WTC11 (cell line): ENCODE data around the gene KHDC1L.

Experiments
- ATF1 ChIP-seq: sonication (generic); formaldehyde crosslinking; IDR thresholded peaks from 2 replicates; pipeline ENCODE4 v1.8.1; 2023; ENCODE audit warnings: mild to moderate bottlenecking, moderate library complexity, missing genetic modification reagents
- CBFB ChIP-seq: sonication (generic); formaldehyde crosslinking; IDR thresholded peaks from 2 replicates; pipeline ENCODE4 v1.8.1; 2022; ENCODE audit warnings: mild to moderate bottlenecking, low read depth, missing genetic modification reagents
- CTCF ChIP-seq: fragments of 200-600 bp; IDR thresholded peaks from 2 replicates; pipeline ENCODE4 v1.8.0; 2022; ENCODE audit warnings: antibody characterized with exemption
- E2F1 ChIP-seq: sonication (generic); formaldehyde crosslinking; IDR thresholded peaks from 2 replicates; pipeline ENCODE4 v1.8.0; 2022; ENCODE audit warnings: mild to moderate bottlenecking, missing genetic modification reagents
- FOXP4 ChIP-seq: sonication (generic); formaldehyde crosslinking; IDR thresholded peaks from 2 replicates; pipeline ENCODE4 v1.8.0; 2022; ENCODE audit warnings: mild to moderate bottlenecking, missing genetic modification reagents
- MLX ChIP-seq: sonication (generic); formaldehyde crosslinking; IDR thresholded peaks from 2 replicates; pipeline ENCODE4 v1.8.1; 2023; ENCODE audit warnings: mild to moderate bottlenecking, missing genetic modification reagents, moderate library complexity
- NFE2L1 ChIP-seq: sonication (generic); formaldehyde crosslinking; IDR thresholded peaks from 2 replicates; pipeline ENCODE4 v1.8.1; 2023; ENCODE audit warnings: missing genetic modification reagents
- NR2C2 ChIP-seq: sonication (generic); formaldehyde crosslinking; IDR thresholded peaks from 2 replicates; pipeline ENCODE4 v1.8.0; 2022; ENCODE audit warnings: mild to moderate bottlenecking, missing genetic modification reagents
- USF1 ChIP-seq: sonication (generic); formaldehyde crosslinking; IDR thresholded peaks from 2 replicates; pipeline ENCODE4 v1.8.0; 2022; ENCODE audit warnings: mild to moderate bottlenecking, missing genetic modification reagents
- TF ChIP-seq, protein P1 (sequence below): sonication (generic); formaldehyde crosslinking; IDR thresholded peaks from 2 replicates; pipeline ENCODE4 v1.8.1; 2022; ENCODE audit warnings: low read depth, mild to moderate bottlenecking, moderate library complexity, missing genetic modification reagents, borderline replicate concordance

DNA sequence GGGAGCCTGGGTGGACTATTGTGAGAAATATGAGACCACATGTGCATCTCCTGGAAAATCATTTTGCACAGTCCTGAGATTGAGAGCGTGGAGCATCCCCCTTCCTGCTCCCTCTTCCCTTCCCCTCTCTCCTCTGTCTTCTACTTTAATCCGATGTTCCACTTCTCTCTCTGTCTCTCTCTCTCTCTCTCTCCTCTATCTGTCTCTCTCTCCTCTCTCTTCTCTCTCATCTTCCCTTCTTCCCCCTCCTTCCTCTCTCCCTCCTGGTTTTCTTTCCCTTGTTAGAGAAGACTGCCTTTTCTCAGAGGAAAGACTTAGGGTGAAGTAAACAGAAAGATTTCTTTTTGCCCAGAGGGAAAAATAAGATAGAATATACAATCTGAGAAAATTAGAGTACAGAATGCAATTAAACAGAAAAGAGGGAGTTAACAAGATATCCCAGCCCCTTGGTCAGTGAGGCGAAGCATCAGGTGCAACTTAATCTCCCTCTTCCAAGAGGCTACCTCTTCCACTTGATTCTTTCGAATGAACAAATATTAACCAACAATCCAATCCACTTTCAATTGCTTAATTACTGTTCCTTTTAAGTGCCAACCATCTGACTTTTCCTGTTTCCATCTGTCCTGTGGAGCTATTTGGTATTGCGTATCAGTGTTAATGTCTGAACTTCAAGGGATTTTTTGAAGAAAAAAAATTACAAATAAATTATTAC lies 23.1 kb upstream of the KHDC1L start:
- TF ChIP-seq MLX (CRISPR knock-in tag) (no peak), E2F1 (no peak), NR2C2 (CRISPR knock-in tag) (no peak), FOXP4 (CRISPR knock-in tag) (no peak), USF1 (CRISPR knock-in tag) (no peak), CBFB (no peak), CTCF (no peak), NFE2L1 (CRISPR knock-in tag) (no peak), ATF1 (CRISPR knock-in tag) (no peak)
- TF ChIP-seq, protein P1, sequence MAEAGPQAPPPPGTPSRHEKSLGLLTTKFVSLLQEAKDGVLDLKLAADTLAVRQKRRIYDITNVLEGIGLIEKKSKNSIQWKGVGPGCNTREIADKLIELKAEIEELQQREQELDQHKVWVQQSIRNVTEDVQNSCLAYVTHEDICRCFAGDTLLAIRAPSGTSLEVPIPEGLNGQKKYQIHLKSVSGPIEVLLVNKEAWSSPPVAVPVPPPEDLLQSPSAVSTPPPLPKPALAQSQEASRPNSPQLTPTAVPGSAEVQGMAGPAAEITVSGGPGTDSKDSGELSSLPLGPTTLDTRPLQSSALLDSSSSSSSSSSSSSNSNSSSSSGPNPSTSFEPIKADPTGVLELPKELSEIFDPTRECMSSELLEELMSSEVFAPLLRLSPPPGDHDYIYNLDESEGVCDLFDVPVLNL (CRISPR knock-in tag), result no peak
